Retinal pigment epithelial cell (primary cell): ENCODE data around the gene FAM174B.

Source experiments
- DNase-seq: peaks from one replicate; pipeline ENCODE4 v3.0.0-alpha.2; 2010; ENCODE audit warnings: low read depth
- H3K4me3 ChIP-seq: 2 replicates; pipeline ENCODE4 v1.5.1; 2011; ENCODE audit warnings: mild to moderate bottlenecking, low read length, control low read depth, moderate library complexity
- CTCF ChIP-seq: conservative IDR thresholded peaks from 2 replicates; pipeline ENCODE4 v1.5.1; 2011; ENCODE audit warnings: low read depth, low read length, control low read depth, inconsistent platforms

Gene FAM174B

GRCh38 chr15:92580933-92581445 lies 74.6 kb downstream of the FAM174B start:
- no peak for DNase-seq
- no peak for TF ChIP-seq CTCF
- no peak overlapping the region for H3K4me3 ChIP-seq

GRCh38 chr15:92580521-92580920 lies 75.1 kb downstream of the FAM174B start:
- TF ChIP-seq CTCF, result no peak
- DNase-seq, result no peak
- no peak overlapping the region for H3K4me3 ChIP-seq

- DNase-seq, result no peak
- H3K4me3 ChIP-seq, result no peak overlapping the region
- TF ChIP-seq CTCF, result no peak
Observed at GRCh38 chr15:92579931-92580470, 75.6 kb downstream of the FAM174B start.

GRCh38 chr15:92579486-92579885 lies 76.1 kb downstream of the FAM174B start:
- TF ChIP-seq CTCF, result no peak
- no peak overlapping the region for H3K4me3 ChIP-seq
- DNase-seq, result no peak

- no peak for TF ChIP-seq CTCF
- DNase-seq, result no peak
- no peak overlapping the region for H3K4me3 ChIP-seq
Observed at GRCh38 chr15:92578096-92578835, 77.3 kb downstream of the FAM174B start.

GRCh38 chr15:92576597-92577200 lies 78.9 kb downstream of the FAM174B start:
- H3K4me3 ChIP-seq, result no peak overlapping the region
- TF ChIP-seq CTCF, result no peak
- DNase-seq, result no peak

GRCh38 chr15:92574566-92574965 lies 81.0 kb downstream of the FAM174B start:
- no peak for TF ChIP-seq CTCF
- H3K4me3 ChIP-seq, result no peak overlapping the region
- DNase-seq, result no peak
